H9 (cell line): ENCODE results near the gene SLC23A1. TPM values are rescaled to one million over a fixed set of nuclear protein-coding genes. Genes with fewer than 3 reads are reported as not detected.

ENCODE experiments used
- DNase-seq: peaks from one replicate; pipeline ENCODE4 v3.0.0-alpha.2; 2017
- H2AFZ ChIP-seq: one replicate; pipeline ENCODE4 v1.6.1; 2013; ENCODE audit warnings: mild to moderate bottlenecking, low read length, control low read depth, moderate library complexity
- H2AK5ac ChIP-seq: 2 replicates; pipeline ENCODE4 v1.6.1; 2013; ENCODE audit warnings: low read length, control low read depth, mixed read lengths; ENCODE audit not compliant: insufficient read length
- H2BK120ac ChIP-seq: one replicate; pipeline ENCODE4 v1.6.1; 2013; ENCODE audit warnings: low read depth, mild to moderate bottlenecking, low read length, control low read depth, inconsistent platforms; ENCODE audit not compliant: poor library complexity, severe bottlenecking
- H2BK12ac ChIP-seq: 2 replicates; pipeline ENCODE4 v1.6.1; 2013; ENCODE audit warnings: low read length, control low read depth, mixed read lengths, low read depth; ENCODE audit not compliant: insufficient read length
- H2BK15ac ChIP-seq: 2 replicates; pipeline ENCODE4 v1.6.1; 2013; ENCODE audit warnings: low read depth, low read length, control low read depth
- H2BK20ac ChIP-seq: one replicate; pipeline ENCODE4 v1.6.1; 2013; ENCODE audit warnings: low read depth, mild to moderate bottlenecking, low read length, control low read depth, inconsistent platforms; ENCODE audit not compliant: poor library complexity, severe bottlenecking
- H2BK5ac ChIP-seq: 2 replicates; pipeline ENCODE4 v1.6.1; 2013; ENCODE audit warnings: low read length, control low read depth, mixed read lengths; ENCODE audit not compliant: insufficient read length
- H3K14ac ChIP-seq: 2 replicates; pipeline ENCODE4 v1.6.1; 2013; ENCODE audit warnings: low read length, control low read depth; ENCODE audit not compliant: insufficient read depth
- H3K18ac ChIP-seq: 2 replicates; pipeline ENCODE4 v1.6.1; 2013; ENCODE audit warnings: low read depth, mild to moderate bottlenecking, mixed read lengths, low read length, control low read depth; ENCODE audit not compliant: insufficient read length
- H3K23ac ChIP-seq: 2 replicates; pipeline ENCODE4 v1.6.1; 2013; ENCODE audit warnings: low read length, control low read depth, mixed read lengths, low read depth; ENCODE audit not compliant: insufficient read length
- H3K23me2 ChIP-seq: 2 replicates; pipeline ENCODE4 v1.6.1; 2013; ENCODE audit warnings: low read depth, mild to moderate bottlenecking, mixed read lengths, low read length, control low read depth; ENCODE audit not compliant: insufficient read length, poor library complexity, severe bottlenecking
- H3K27ac ChIP-seq: 2 replicates; pipeline ENCODE4 v1.5.1; 2013; ENCODE audit warnings: low read length, control low read depth, mixed read lengths, low read depth; ENCODE audit not compliant: insufficient read length
- H3K27me3 ChIP-seq: 2 replicates; pipeline ENCODE4 v1.6.1; 2013; ENCODE audit warnings: low read length, control low read depth, inconsistent platforms; ENCODE audit not compliant: insufficient read depth
- H3K4ac ChIP-seq: 2 replicates; pipeline ENCODE4 v1.6.1; 2013; ENCODE audit warnings: low read depth, mild to moderate bottlenecking, control low read depth, inconsistent platforms, low read length, moderate library complexity
- H3K4me1 ChIP-seq: 2 replicates; pipeline ENCODE4 v1.6.1; 2013; ENCODE audit warnings: low read length, control low read depth, inconsistent platforms; ENCODE audit not compliant: insufficient read depth
- H3K4me2 ChIP-seq: 2 replicates; pipeline ENCODE4 v1.6.1; 2013; ENCODE audit warnings: low read length, control low read depth, mixed read lengths; ENCODE audit not compliant: insufficient read length, insufficient read depth
- H3K56ac ChIP-seq: 2 replicates; pipeline ENCODE4 v1.6.1; 2013; ENCODE audit warnings: low read depth, mild to moderate bottlenecking, mixed read lengths, low read length, control low read depth; ENCODE audit not compliant: insufficient read length
- H3K79me1 ChIP-seq: 2 replicates; pipeline ENCODE4 v1.6.1; 2013; ENCODE audit warnings: low read depth, mild to moderate bottlenecking, moderate library complexity, low read length, control low read depth, inconsistent platforms; ENCODE audit not compliant: insufficient read depth, poor library complexity, severe bottlenecking
- H3K79me2 ChIP-seq: 2 replicates; pipeline ENCODE4 v1.6.1; 2013; ENCODE audit warnings: low read length, control low read depth, inconsistent platforms; ENCODE audit not compliant: insufficient read depth
- H3K9ac ChIP-seq: 2 replicates; pipeline ENCODE4 v1.6.1; 2013; ENCODE audit warnings: low read length, control low read depth, mixed read lengths; ENCODE audit not compliant: insufficient read length; ENCODE audit errors: extremely low read depth
- H3K9me3 ChIP-seq: one replicate; pipeline ENCODE4 v1.6.1; 2013; ENCODE audit warnings: low read depth, low read length, inconsistent platforms; ENCODE audit not compliant: control insufficient read depth
- H3T11ph ChIP-seq: one replicate; pipeline ENCODE4 v1.6.1; 2013; ENCODE audit warnings: mild to moderate bottlenecking, low read length, control low read depth, inconsistent platforms
- H4K20me1 ChIP-seq: one replicate; pipeline ENCODE4 v1.6.1; 2013; ENCODE audit not compliant: control insufficient read depth, insufficient read length, insufficient read depth
- H4K5ac ChIP-seq: 2 replicates; pipeline ENCODE4 v1.6.1; 2013; ENCODE audit warnings: low read depth, mild to moderate bottlenecking, mixed read lengths, low read length, control low read depth; ENCODE audit not compliant: insufficient read length
- H4K8ac ChIP-seq: replicated peaks from 2 replicates; pipeline ENCODE4 v1.6.1; 2013; ENCODE audit warnings: low read length, control low read depth, mixed read lengths, low read depth; ENCODE audit not compliant: insufficient read length
- H4K91ac ChIP-seq: 2 replicates; pipeline ENCODE4 v1.6.1; 2013; ENCODE audit warnings: low read depth, mild to moderate bottlenecking, moderate library complexity, mixed read lengths, low read length, control low read depth; ENCODE audit not compliant: insufficient read length
- H3K27ac Mint-ChIP-seq, 3 experiments: 2 replicates in 2 of 3; 3 replicates in 1 of 3; pipeline ENCODE4 v1.8.0; 2020 to 2021; ENCODE audit warnings: mixed read lengths in 3 of 3, mild to moderate bottlenecking in 1 of 3, moderate library complexity in 1 of 3
- H3K27me3 Mint-ChIP-seq: 2 replicates; pipeline ENCODE4 v1.8.0; 2021; ENCODE audit warnings: low read depth, mild to moderate bottlenecking, moderate library complexity, mixed read lengths
- H3K36me3 Mint-ChIP-seq, 3 experiments: 2 replicates in 2 of 3; 3 replicates in 1 of 3; pipeline ENCODE4 v1.8.0; 2020 to 2021; ENCODE audit warnings: low read depth in 3 of 3, mixed read lengths in 3 of 3; ENCODE audit not compliant: insufficient read depth in 1 of 3
- H3K4me1 Mint-ChIP-seq, 2 experiments: 2 replicates each; pipeline ENCODE4 v1.8.0; 2020; ENCODE audit warnings: mixed read lengths in 2 of 2
- H3K4me3 Mint-ChIP-seq, 2 experiments: 2 replicates in 1 of 2; 3 replicates in 1 of 2; pipeline ENCODE4 v1.8.0; 2020 to 2021; ENCODE audit warnings: mild to moderate bottlenecking in 2 of 2, mixed read lengths in 2 of 2, moderate library complexity in 1 of 2
- H3K9me3 Mint-ChIP-seq, 2 experiments: 2 replicates in 1 of 2; 3 replicates in 1 of 2; pipeline ENCODE4 v1.8.0; 2020; ENCODE audit warnings: mild to moderate bottlenecking in 2 of 2, mixed read lengths in 2 of 2, moderate library complexity in 1 of 2
- CTCF ChIP-seq: fragments of 200-600 bp; sonication (generic); conservative IDR thresholded peaks from 3 replicates; pipeline ENCODE4 v1.8.0; 2021; ENCODE audit warnings: antibody characterized with exemption, mild to moderate bottlenecking
- total RNA-seq: library from RNA; stranded (reverse); gene quantifications from 2 replicates; pipeline ENCODE4 v1.2.1, GENCODE V29; 2021

SLC23A1 gene
- total RNA-seq, 1 experiment from 2014 or later = not detected

- Mint-ChIP-seq H3K9me3 (no peaks in the 10 kb centered on the region), H3K36me3 (peaks cover 0 to 3% (median 0%) of the 10 kb centered on the region in 3 experiments; a peak in 1 of 7 replicates), H3K27ac (no peak overlapping the region; a peak in 1 of 7 replicates), H3K4me3 (no peak overlapping the region), H3K4me1 (peaks cover 16 to 20% of the 10 kb centered on the region in 2 experiments), H3K27me3 (peaks cover 2% of the 10 kb centered on the region; the same call in 1 of the 2 replicates)
- Histone ChIP-seq H2BK20ac (no peak overlapping the region), H3K4ac (no peak overlapping the region), H3T11ph (no peak overlapping the region), H3K23me2 (no peaks in the 10 kb centered on the region), H3K18ac (no peak overlapping the region), H3K79me2 (no peaks in the 10 kb centered on the region), H4K91ac (no peak overlapping the region), H2BK12ac (no peak overlapping the region), H3K27me3 (no peaks in the 10 kb centered on the region), H2AK5ac (no peak overlapping the region), H3K9me3 (no peaks in the 10 kb centered on the region), H3K4me1 (peaks cover 2% of the 10 kb centered on the region; the same call in 1 of the 2 replicates), H3K56ac (no peak overlapping the region), H4K20me1 (no peaks in the 10 kb centered on the region), H2AFZ (no peak overlapping the region), H3K4me2 (no peak overlapping the region), H2BK120ac (no peak overlapping the region), H2BK5ac (no peak overlapping the region), H2BK15ac (no peak overlapping the region), H4K5ac (no peak overlapping the region), H3K14ac (no peak overlapping the region), H3K9ac (no peak overlapping the region), H4K8ac (no peak overlapping the region), H3K23ac (no peak overlapping the region), H3K79me1 (no peaks in the 10 kb centered on the region), H3K27ac (no peak overlapping the region)
- TF ChIP-seq CTCF = no peak
- no peak for DNase-seq
These were observed 24.4 kb upstream of the SLC23A1 start for GRCh38 chr5:139407517-139407916.
